ENCODE data around the gene CST6. TPM values are rescaled to one million over a fixed set of nuclear protein-coding genes. Genes with fewer than 3 reads are reported as not detected.

CST6 gene
- total and polyA plus RNA-seq, 8 donors, result 0.18 to 46.5 (median 0.82) TPM

DNA sequence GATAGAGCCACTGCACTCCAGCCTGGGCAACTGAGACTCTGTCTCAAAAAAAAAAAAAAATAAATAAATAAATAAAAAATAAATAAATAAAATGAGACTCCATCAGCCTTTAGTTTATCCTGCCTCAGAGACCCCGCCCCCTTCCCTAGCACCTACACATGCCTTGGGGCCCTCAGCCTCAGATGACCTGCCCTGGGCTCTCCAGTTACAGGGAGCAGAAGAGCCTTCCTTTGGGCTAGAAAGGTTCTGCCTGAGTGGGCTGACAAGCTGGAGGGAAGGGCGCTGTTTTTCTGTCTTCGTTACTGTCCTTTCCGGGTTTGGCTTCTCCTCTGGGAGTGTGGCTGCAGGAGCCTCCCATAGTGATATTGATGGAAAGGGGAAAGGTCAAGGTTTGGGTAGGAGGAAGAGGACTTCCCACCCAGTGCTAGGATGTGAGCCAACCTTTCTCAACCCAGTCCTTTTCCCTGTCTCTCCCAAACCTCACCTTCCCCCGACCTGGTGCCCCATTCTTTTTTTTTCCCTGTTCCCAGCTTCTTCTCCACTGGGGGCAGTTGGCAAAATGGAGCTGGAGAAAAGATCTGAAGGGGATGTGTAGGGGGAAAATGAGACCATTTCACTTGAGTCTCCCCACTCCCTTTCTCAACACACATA is 38.9 kb downstream of the CST6 start:
- Histone ChIP-seq H3K27ac (no peak overlapping the region), H3K4me3 (no peak overlapping the region), H3K36me3 (peaks cover 0 to 23% of the 10 kb centered on the region in 2 donors), H3K4me1 (peaks cover 9 to 29% of the 10 kb centered on the region in 2 donors), H3K9me3 (no peaks in the 10 kb centered on the region), H3K27me3 (peaks cover 8 to 26% of the 10 kb centered on the region in 2 donors)
- TF ChIP-seq, protein P1, sequence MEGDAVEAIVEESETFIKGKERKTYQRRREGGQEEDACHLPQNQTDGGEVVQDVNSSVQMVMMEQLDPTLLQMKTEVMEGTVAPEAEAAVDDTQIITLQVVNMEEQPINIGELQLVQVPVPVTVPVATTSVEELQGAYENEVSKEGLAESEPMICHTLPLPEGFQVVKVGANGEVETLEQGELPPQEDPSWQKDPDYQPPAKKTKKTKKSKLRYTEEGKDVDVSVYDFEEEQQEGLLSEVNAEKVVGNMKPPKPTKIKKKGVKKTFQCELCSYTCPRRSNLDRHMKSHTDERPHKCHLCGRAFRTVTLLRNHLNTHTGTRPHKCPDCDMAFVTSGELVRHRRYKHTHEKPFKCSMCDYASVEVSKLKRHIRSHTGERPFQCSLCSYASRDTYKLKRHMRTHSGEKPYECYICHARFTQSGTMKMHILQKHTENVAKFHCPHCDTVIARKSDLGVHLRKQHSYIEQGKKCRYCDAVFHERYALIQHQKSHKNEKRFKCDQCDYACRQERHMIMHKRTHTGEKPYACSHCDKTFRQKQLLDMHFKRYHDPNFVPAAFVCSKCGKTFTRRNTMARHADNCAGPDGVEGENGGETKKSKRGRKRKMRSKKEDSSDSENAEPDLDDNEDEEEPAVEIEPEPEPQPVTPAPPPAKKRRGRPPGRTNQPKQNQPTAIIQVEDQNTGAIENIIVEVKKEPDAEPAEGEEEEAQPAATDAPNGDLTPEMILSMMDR (IDR thresholded peaks at IDR 0.05), result no peak
- no peak for ATAC-seq
- intact Hi-C loops (cut with DNase I), result no loop called here
- no peak for DNase-seq

DNA sequence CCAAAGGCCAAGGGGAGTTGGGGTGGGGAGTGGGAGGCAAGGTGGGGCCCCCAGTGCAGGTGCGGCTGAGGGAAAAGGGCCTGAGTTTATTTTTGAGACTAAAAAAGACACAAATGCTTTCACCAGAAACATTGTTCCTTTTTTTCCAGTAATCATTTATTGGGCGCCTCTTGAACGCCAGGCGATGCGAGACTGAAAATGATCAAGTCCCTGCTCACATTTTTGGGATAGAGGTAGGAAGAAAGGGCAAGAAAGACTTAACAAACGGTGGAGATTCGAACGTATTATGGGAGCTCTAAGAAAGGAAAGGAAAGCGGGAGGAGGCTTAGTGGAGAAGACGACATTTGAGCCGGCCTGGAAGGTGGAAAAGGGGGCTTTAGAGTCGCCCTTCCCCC is 39.6 kb downstream of the CST6 start:
- intact Hi-C loops (cut with DNase I), result no loop called here
- Histone ChIP-seq H3K27ac (peak overlapping the region; percentile 89 to 91), H3K27me3 (peaks cover 8 to 26% of the 10 kb centered on the region in 2 donors), H3K9me3 (no peaks in the 10 kb centered on the region), H3K4me1 (peaks cover 9 to 29% of the 10 kb centered on the region in 2 donors), H3K4me3 (peak overlapping the region; percentile 72 to 98), H3K36me3 (peaks cover 0 to 30% of the 10 kb centered on the region in 2 donors)
- DNase-seq, result no peak
- ATAC-seq, result no peak
- TF ChIP-seq, protein P1 (IDR thresholded peaks at IDR 0.05), result no peak

DNA sequence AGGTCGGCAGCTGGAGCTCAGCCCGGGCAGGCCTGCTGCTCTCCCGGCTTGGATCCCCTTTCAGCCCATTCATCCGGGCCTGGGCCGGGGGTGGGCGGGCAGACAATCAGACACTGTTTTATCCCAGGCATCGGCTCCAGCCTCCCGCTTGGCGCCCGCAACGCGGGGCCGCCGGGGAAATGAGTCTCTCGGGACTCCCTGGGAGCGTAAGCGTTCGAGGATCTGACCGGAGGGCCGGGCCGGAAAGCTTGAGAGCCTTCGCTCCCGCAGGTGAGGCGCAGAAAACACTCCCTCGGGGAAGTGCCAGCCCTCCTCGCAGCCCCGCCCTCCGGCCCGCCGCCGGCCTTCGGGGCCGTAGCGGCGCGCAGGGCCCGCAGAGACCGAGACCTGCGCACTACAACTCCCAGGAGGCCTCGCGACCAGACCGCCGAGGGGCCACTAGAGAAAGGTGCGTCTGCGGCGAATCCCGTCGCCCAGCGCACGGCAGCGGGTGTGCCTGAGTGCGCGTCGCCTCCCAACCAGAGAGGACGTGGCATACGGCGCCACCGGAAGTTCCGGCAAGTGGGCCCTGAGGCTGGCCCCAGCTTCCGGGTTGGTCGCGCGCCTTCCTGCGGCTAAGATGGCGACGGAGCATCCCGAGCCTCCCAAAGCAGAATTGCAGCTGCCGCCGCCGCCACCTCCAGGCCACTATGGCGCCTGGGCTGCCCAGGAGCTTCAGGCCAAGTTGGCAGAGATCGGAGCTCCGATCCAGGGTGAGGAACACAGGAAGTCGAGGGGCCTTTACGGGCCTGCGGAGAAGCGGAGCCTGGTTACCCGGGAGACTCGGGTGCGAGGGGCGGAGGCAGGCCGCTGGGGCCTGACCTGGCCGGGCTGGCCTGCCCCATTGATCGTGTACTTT is 40.2 kb downstream of the CST6 start, which contains the start of gene SF3B2:
Gene SF3B2, plus strand, starts transcription at position 599 of the 898 bp plus-strand sequence. Its CDS starts 21 bp downstream, at position 620.
- H3K27ac ChIP-seq, result peak within 1 kb of the TSS; percentile 89 to 91
- intact Hi-C loops (cut with DNase I), result no loop called here
- H3K36me3 ChIP-seq, result peaks cover 0 to 36% of the 10 kb centered on the region in 2 donors
- H3K9me3 ChIP-seq, result no peaks in the 10 kb centered on the region
- DNase-seq (peak; percentile 96 to 100 (median 99)), ATAC-seq (peak; percentile 98)
- H3K4me3 ChIP-seq, result peak within 1 kb of the TSS; percentile 72 to 98
- H3K4me1 ChIP-seq, result peaks cover 9 to 29% of the 10 kb centered on the region in 2 donors
- H3K27me3 ChIP-seq, result peaks cover 8 to 26% of the 10 kb centered on the region in 2 donors
- TF ChIP-seq, protein P1 (IDR thresholded peaks at IDR 0.05), result no peak

DNA sequence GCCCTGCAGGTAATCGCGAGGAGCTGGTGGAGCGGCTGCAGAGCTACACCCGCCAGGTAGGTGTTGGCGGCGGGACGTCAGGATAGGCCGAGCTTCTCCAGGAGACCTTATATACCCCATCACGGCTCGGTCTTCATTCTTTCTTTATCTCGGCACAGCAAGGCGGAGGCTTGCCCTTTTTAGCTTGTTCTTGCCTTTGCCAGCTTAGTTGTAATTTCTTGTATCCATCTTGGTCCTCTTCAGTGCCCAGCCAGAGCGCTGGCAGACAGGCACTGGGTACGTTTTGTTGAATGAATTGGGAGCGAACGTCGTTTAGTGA is 40.8 kb downstream of the CST6 start:
- TF ChIP-seq, protein P1 (IDR thresholded peaks at IDR 0.05), result no peak
- peaks cover 8 to 22% of the 10 kb centered on the region in 2 donors for H3K27me3 ChIP-seq
- peaks cover 9 to 29% of the 10 kb centered on the region in 2 donors for H3K4me1 ChIP-seq
- ATAC-seq (no peak), DNase-seq (no peak)
- peak overlapping the region; percentile 72 to 98 for H3K4me3 ChIP-seq
- H3K27ac ChIP-seq, result peak overlapping the region; percentile 89 to 91
- H3K9me3 ChIP-seq, result no peaks in the 10 kb centered on the region
- intact Hi-C loops (cut with DNase I), result no loop called here
- H3K36me3 ChIP-seq, result peaks cover 0 to 42% of the 10 kb centered on the region in 2 donors

DNA sequence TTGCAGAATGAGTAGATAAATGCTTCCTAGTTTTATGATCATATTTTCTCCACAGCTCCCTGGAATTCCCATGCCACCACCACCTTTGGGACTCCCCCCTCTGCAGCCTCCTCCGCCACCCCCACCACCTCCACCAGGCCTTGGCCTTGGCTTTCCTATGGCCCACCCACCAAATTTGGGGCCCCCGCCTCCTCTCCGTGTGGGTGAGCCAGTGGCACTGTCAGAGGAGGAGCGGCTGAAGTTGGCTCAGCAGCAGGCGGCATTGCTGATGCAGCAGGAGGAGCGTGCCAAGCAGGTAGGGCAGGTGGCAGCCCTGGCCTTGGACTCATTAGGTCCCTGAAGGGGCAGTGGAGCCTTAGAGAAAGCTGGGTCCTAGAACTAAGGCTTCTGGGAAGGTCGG is 43.2 kb downstream of the CST6 start:
- H3K36me3 ChIP-seq, result peaks cover 0 to 66% of the 10 kb centered on the region in 2 donors

More for the DNA sequence above, 43.2 kb downstream of the CST6 start:
- H3K4me3 ChIP-seq, result no peak overlapping the region
- no peaks in the 10 kb centered on the region for H3K9me3 ChIP-seq
- H3K27me3 ChIP-seq, result no peaks in the 10 kb centered on the region
- no peak overlapping the region for H3K27ac ChIP-seq
- intact Hi-C loops (cut with DNase I), result no loop called here
- no peak for ATAC-seq
- TF ChIP-seq, protein P1 (IDR thresholded peaks at IDR 0.05), result no peak
- H3K4me1 ChIP-seq, result peaks cover 9 to 29% of the 10 kb centered on the region in 2 donors
- no peak for DNase-seq

All from left lung (tissue), 10 donors.